HepG2 (cell line): ENCODE results near the gene SDC1. TPM values are rescaled to one million over a fixed set of nuclear protein-coding genes. Genes with fewer than 3 reads are reported as not detected.

Experiments
- CCDC6 ChIP-seq: sonication (generic); formaldehyde crosslinking; IDR thresholded peaks from 2 replicates; pipeline ENCODE4 v1.8.1; 2022; ENCODE audit warnings: mild to moderate bottlenecking, missing genetic modification reagents, moderate library complexity
- E2F2 ChIP-seq: sonication (generic); formaldehyde crosslinking; IDR thresholded peaks from 2 replicates; pipeline ENCODE4 v1.4.0; 2020; ENCODE audit warnings: missing genetic modification reagents, borderline replicate concordance
- GABPB1 ChIP-seq: IDR thresholded peaks from 2 replicates; pipeline ENCODE4 v1.6.1; 2016; ENCODE audit warnings: mild to moderate bottlenecking, missing genetic modification reagents, moderate library complexity, missing compliant biosample characterization
- GATAD2A ChIP-seq: IDR thresholded peaks from 2 replicates; pipeline ENCODE4 v1.6.1; 2016
- HOMEZ ChIP-seq: IDR thresholded peaks from 2 replicates; pipeline ENCODE4 v1.6.1; 2016; ENCODE audit warnings: low read depth
- KDM1A ChIP-seq: IDR thresholded peaks from 2 replicates; pipeline ENCODE4 v1.6.1; 2016; ENCODE audit warnings: missing compliant biosample characterization
- KLF15 ChIP-seq: sonication (generic); formaldehyde crosslinking; IDR thresholded peaks from 2 replicates; pipeline ENCODE4 v1.8.1; 2023; ENCODE audit warnings: borderline replicate concordance, mild to moderate bottlenecking, inconsistent platforms, missing genetic modification reagents, mixed read lengths
- MATR3 ChIP-seq: sonication (generic); formaldehyde crosslinking; IDR thresholded peaks from 2 replicates; pipeline ENCODE4 v1.4.0; 2020; ENCODE audit warnings: missing genetic modification reagents
- MBNL3 ChIP-seq: fragments of 250-450 bp; sonication (Bioruptor Pico); conservative IDR thresholded peaks from 2 replicates; pipeline ENCODE4 v1.8.0; 2022; ENCODE audit warnings: mild to moderate bottlenecking, inconsistent platforms
- NFE2L2 ChIP-seq: fragments of 150-350 bp; IDR thresholded peaks from 2 replicates; pipeline ENCODE4 v1.6.1; 2014; ENCODE audit warnings: low read length
- PAWR ChIP-seq: sonication (generic); formaldehyde crosslinking; IDR thresholded peaks from 2 replicates; pipeline ENCODE4 v1.4.0; 2020; ENCODE audit warnings: missing genetic modification reagents, mild to moderate bottlenecking, borderline replicate concordance
- PAX8 ChIP-seq: sonication (generic); formaldehyde crosslinking; IDR thresholded peaks from 2 replicates; pipeline ENCODE4 v1.8.0; 2022; ENCODE audit warnings: mild to moderate bottlenecking, missing genetic modification reagents, borderline replicate concordance
- PHF5A ChIP-seq: IDR thresholded peaks from one replicate; pipeline ENCODE4 v1.6.1; 2018; ENCODE audit warnings: low read depth, missing genetic modification reagents; ENCODE audit not compliant: unreplicated experiment
- RARA ChIP-seq: IDR thresholded peaks from 2 replicates; pipeline ENCODE4 v1.6.1; 2016; ENCODE audit warnings: missing genetic modification reagents, missing compliant biosample characterization
- REL ChIP-seq: sonication (generic); formaldehyde crosslinking; conservative IDR thresholded peaks from 2 replicates; pipeline ENCODE4 v1.8.0; 2022; ENCODE audit warnings: mild to moderate bottlenecking, missing genetic modification reagents, moderate library complexity
- SATB2 ChIP-seq: sonication (generic); formaldehyde crosslinking; IDR thresholded peaks from 2 replicates; pipeline ENCODE4 v1.5.0; 2020; ENCODE audit warnings: missing genetic modification reagents
- SKI ChIP-seq: fragments of 450-650 bp; IDR thresholded peaks from one replicate; pipeline ENCODE4 v1.6.1; 2018; ENCODE audit warnings: mild to moderate bottlenecking; ENCODE audit not compliant: partially characterized antibody
- SMARCE1 ChIP-seq: fragments of 450-650 bp; IDR thresholded peaks from 2 replicates; pipeline ENCODE4 v1.6.1; 2017; ENCODE audit warnings: borderline replicate concordance
- ZBTB7A ChIP-seq: sonication (generic); formaldehyde crosslinking; IDR thresholded peaks from 2 replicates; pipeline ENCODE4 v1.8.0; 2022; ENCODE audit warnings: mild to moderate bottlenecking, missing genetic modification reagents
- ZBTB7B ChIP-seq: sonication (generic); formaldehyde crosslinking; IDR thresholded peaks from 2 replicates; pipeline ENCODE4 v1.4.0; 2020; ENCODE audit warnings: missing genetic modification reagents
- ZFP37 ChIP-seq: sonication (generic); formaldehyde crosslinking; IDR thresholded peaks from 2 replicates; pipeline ENCODE4 v1.4.0; 2020; ENCODE audit warnings: missing genetic modification reagents, borderline replicate concordance
- ZMAT3 ChIP-seq: sonication (generic); formaldehyde crosslinking; conservative IDR thresholded peaks from 2 replicates; pipeline ENCODE4 v1.7.0; 2021; ENCODE audit warnings: missing genetic modification reagents
- ZNF609 ChIP-seq: sonication (generic); formaldehyde crosslinking; IDR thresholded peaks from 2 replicates; pipeline ENCODE4 v1.4.0; 2020; ENCODE audit warnings: mild to moderate bottlenecking, missing genetic modification reagents, borderline replicate concordance
- ZNF777 ChIP-seq: sonication (generic); formaldehyde crosslinking; IDR thresholded peaks from 2 replicates; pipeline ENCODE4 v1.4.0; 2020; ENCODE audit warnings: missing genetic modification reagents
- ZSCAN20 ChIP-seq: sonication (generic); formaldehyde crosslinking; IDR thresholded peaks from 2 replicates; pipeline ENCODE4 v1.4.0; 2020; ENCODE audit warnings: missing genetic modification reagents, mild to moderate bottlenecking, borderline replicate concordance
- polyA plus RNA-seq, 8 experiments: library from polyadenylated mRNA; depleted of rRNA in 3 of 8; stranded (reverse) in 7 of 8; unstranded in 1 of 8; fragments of >200 nt; fragmentation: Illumina TruSeq in 4 of 8; extraction: Trizol in 4 of 8; gene quantifications; 2 replicates each; pipeline versions ENCODE4 v1.2.1 to v1.2.3, GENCODE V29; 2011 to 2016; ENCODE audit warnings: low read depth in 4 of 8, missing spikeins in 1 of 8, mixed read lengths in 1 of 8; ENCODE audit not compliant: insufficient read depth in 1 of 8
- total RNA-seq, 5 experiments: library from RNA; depleted of rRNA; stranded (reverse); fragments of >200 nt; fragmentation: Illumina TruSeq; extraction: Trizol; gene quantifications; 2 replicates each; pipeline ENCODE4 v1.2.3, GENCODE V29; 2016; ENCODE audit warnings: low read depth in 1 of 5

Gene SDC1
- total and polyA plus RNA-seq, 2 of the 13 experiments (the other 11 are each of a cell fraction or from before 2014, with no cell fraction given) = 108 to 119 TPM

- TF ChIP-seq ZNF609 (CRISPR knock-in tag) (no peak), ZNF777 (CRISPR knock-in tag) (peak; percentile 65), PAX8 (CRISPR knock-in tag) (0 out of 2 replicates have a peak, but pooled peaks have one; percentile 86), ZBTB7A (no peak), GATAD2A (CRISPR knock-in tag) (0 out of 2 replicates have a peak, but pooled peaks have one; percentile 11), ZFP37 (peak; percentile 3; the same call in 1 of the 2 replicates), ZMAT3 (CRISPR knock-in tag) (no peak), PHF5A (CRISPR knock-in tag) (no peak), REL (CRISPR knock-in tag) (no peak), GABPB1 (CRISPR knock-in tag) (peak; percentile 83), KLF15 (CRISPR knock-in tag) (no peak), CCDC6 (CRISPR knock-in tag) (no peak; the same call in 1 of the 2 replicates), RARA (no peak), MATR3 (no peak), SATB2 (CRISPR knock-in tag) (0 out of 2 replicates have a peak, but pooled peaks have one; percentile 32), ZBTB7B (CRISPR knock-in tag) (peak; percentile 23; the same call in 1 of the 2 replicates), SMARCE1 (no peak), KDM1A (CRISPR knock-in tag) (no peak), E2F2 (CRISPR knock-in tag) (no peak), SKI (no peak), HOMEZ (CRISPR knock-in tag) (no peak), ZSCAN20 (CRISPR knock-in tag) (peak; percentile 76; the same call in 1 of the 2 replicates), PAWR (CRISPR knock-in tag) (no peak), MBNL3 (CRISPR knock-in tag) (no peak), NFE2L2 (no peak)
Observed at GRCh38 chr2:20223407-20224163, 1.3 kb downstream of the SDC1 start (continued).
